Kidney (tissue), 14 donors: ENCODE measurements around the gene KCNC3. TPM values are rescaled to one million over a fixed set of nuclear protein-coding genes. Genes with fewer than 3 reads are reported as not detected.

Experiments
- DNase-seq, 5 donors: peaks; one replicate each; pipeline ENCODE4 v3.0.0-alpha.2; 2013 to 2020
- FAIRE-seq: peaks from 2 replicates; lab custom pipeline; 2012; peaks lifted over from hg19 to GRCh38; lab: Jason Lieb, UNC
- H3K27ac ChIP-seq, 2 donors: one replicate each; pipeline ENCODE4 v1.7.0; 2013; ENCODE audit warnings: low read depth in 2 of 2, low read length in 2 of 2, inconsistent platforms in 1 of 2
- H3K27me3 ChIP-seq: one replicate; pipeline ENCODE4 v1.7.1; 2013; ENCODE audit warnings: low read length, inconsistent platforms; ENCODE audit not compliant: control insufficient read depth, insufficient read depth
- H3K36me3 ChIP-seq, 3 donors: one replicate each; pipeline versions ENCODE4 v1.7.0 to v1.7.1; 2013; ENCODE audit warnings: low read length in 3 of 3, control low read depth in 1 of 3, inconsistent platforms in 1 of 3; ENCODE audit not compliant: insufficient read depth in 3 of 3, control insufficient read depth in 2 of 3
- H3K4me1 ChIP-seq, 3 donors: one replicate each; pipeline versions ENCODE4 v1.7.0 to v1.7.1; 2013; ENCODE audit warnings: low read length in 3 of 3, inconsistent platforms in 1 of 3, low read depth in 1 of 3; ENCODE audit not compliant: control insufficient read depth in 2 of 3, insufficient read depth in 2 of 3
- H3K4me3 ChIP-seq, 3 donors: one replicate each; pipeline versions ENCODE4 v1.7.0 to v1.8.1; 2013; ENCODE audit warnings: low read length in 3 of 3, control low read depth in 1 of 3, inconsistent platforms in 1 of 3
- H3K9ac ChIP-seq, 3 donors: one replicate each; pipeline versions ENCODE4 v1.7.0 to v1.7.1; 2013; ENCODE audit warnings: low read length in 3 of 3, control low read depth in 1 of 3, inconsistent platforms in 1 of 3
- H3K9me3 ChIP-seq, 3 donors: one replicate each; pipeline versions ENCODE4 v1.7.0 to v1.7.1; 2013; ENCODE audit warnings: low read length in 3 of 3, control low read depth in 1 of 3, inconsistent platforms in 1 of 3; ENCODE audit not compliant: control insufficient read depth in 2 of 3, insufficient read depth in 1 of 3
- intact Hi-C: fragments of 100-400 bp; cut with DNase I; formaldehyde crosslinking; loops from one replicate; pipeline ENCODE4 v1.11.1; 2022
- polyA plus RNA-seq: library from polyadenylated mRNA; stranded (reverse); fragments of 350-450 nt; fragmentation: Illumina TruSeq; extraction: RNeasy Lipid Tissue Mini Kit (QIAGEN cat#74804); gene quantifications from one replicate; pipeline ENCODE4 v1.2.3, GENCODE V29; 2014; ENCODE audit warnings: low read depth, low replicate concordance; ENCODE audit not compliant: insufficient read depth
- total RNA-seq: library from RNA; stranded (reverse); fragmentation: NEBNext Ultra II Directional; extraction: Animal tissue kit (Norgen Biotek cat#: 25700); gene quantifications from one replicate; pipeline ENCODE4 v1.2.1, GENCODE V29; 2021
- TF ChIP-seq, protein P1 (sequence below): IDR thresholded peaks from 3 replicates; pipeline ENCODE4 v1.5.1; 2012; ENCODE audit warnings: mild to moderate bottlenecking, moderate library complexity, borderline replicate concordance; ENCODE audit not compliant: insufficient read depth; ENCODE audit errors: extremely low read depth
- donor health status: control.
- donor health status: control.
- donor health status: control.
- donor health status: control.
- donor health status: control.
- donor health status: DM: yes; HTN: yes; CAD: no.
- donor health status: Normal renal cell carcinoma (clear cell type).

Gene KCNC3
- total and polyA plus RNA-seq, 2 donors from 2014 or later, result 9.1 to 31.0 TPM

DNA sequence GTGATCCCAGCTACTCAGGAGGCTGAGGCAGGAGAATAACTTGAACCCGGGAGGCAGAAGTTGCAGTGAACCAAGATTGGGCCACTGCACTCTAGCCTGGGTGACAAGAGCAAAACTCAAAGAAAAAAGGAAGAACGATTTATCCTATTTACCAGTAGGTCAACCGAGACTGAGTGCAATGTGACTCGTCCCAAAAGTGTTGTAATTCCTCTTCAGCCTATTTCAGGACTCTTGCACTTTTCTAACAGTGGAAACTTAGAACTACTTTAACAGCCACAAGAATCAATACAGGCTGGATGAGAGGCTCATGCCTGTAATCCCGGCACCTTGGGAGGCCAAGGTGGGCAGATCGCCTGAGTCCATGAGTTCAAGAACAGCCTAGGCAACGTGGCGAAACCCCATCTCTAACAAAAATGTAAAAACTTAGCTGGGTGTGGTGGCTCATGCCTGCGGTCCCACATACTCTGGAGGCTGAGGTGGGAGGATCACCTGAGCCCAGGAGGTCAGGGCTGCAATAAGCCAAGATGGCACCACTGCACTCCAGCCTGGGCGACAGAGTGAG is 42.8 kb upstream of the KCNC3 start:
- no peaks in the 10 kb centered on the region for H3K4me1 ChIP-seq
- no peaks in the 10 kb centered on the region for H3K27me3 ChIP-seq
- TF ChIP-seq, protein P1, sequence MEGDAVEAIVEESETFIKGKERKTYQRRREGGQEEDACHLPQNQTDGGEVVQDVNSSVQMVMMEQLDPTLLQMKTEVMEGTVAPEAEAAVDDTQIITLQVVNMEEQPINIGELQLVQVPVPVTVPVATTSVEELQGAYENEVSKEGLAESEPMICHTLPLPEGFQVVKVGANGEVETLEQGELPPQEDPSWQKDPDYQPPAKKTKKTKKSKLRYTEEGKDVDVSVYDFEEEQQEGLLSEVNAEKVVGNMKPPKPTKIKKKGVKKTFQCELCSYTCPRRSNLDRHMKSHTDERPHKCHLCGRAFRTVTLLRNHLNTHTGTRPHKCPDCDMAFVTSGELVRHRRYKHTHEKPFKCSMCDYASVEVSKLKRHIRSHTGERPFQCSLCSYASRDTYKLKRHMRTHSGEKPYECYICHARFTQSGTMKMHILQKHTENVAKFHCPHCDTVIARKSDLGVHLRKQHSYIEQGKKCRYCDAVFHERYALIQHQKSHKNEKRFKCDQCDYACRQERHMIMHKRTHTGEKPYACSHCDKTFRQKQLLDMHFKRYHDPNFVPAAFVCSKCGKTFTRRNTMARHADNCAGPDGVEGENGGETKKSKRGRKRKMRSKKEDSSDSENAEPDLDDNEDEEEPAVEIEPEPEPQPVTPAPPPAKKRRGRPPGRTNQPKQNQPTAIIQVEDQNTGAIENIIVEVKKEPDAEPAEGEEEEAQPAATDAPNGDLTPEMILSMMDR, result no peak
- DNase-seq (peak in 1 of 5 donors; percentile 23), FAIRE-seq (no peak)
- no peaks in the 10 kb centered on the region for H3K36me3 ChIP-seq
- H3K9me3 ChIP-seq, result no peaks in the 10 kb centered on the region
- H3K4me3 ChIP-seq, result no peak overlapping the region
- intact Hi-C loops, result no loop called here
- H3K27ac ChIP-seq, result no peak overlapping the region
- H3K9ac ChIP-seq, result no peak overlapping the region

DNA sequence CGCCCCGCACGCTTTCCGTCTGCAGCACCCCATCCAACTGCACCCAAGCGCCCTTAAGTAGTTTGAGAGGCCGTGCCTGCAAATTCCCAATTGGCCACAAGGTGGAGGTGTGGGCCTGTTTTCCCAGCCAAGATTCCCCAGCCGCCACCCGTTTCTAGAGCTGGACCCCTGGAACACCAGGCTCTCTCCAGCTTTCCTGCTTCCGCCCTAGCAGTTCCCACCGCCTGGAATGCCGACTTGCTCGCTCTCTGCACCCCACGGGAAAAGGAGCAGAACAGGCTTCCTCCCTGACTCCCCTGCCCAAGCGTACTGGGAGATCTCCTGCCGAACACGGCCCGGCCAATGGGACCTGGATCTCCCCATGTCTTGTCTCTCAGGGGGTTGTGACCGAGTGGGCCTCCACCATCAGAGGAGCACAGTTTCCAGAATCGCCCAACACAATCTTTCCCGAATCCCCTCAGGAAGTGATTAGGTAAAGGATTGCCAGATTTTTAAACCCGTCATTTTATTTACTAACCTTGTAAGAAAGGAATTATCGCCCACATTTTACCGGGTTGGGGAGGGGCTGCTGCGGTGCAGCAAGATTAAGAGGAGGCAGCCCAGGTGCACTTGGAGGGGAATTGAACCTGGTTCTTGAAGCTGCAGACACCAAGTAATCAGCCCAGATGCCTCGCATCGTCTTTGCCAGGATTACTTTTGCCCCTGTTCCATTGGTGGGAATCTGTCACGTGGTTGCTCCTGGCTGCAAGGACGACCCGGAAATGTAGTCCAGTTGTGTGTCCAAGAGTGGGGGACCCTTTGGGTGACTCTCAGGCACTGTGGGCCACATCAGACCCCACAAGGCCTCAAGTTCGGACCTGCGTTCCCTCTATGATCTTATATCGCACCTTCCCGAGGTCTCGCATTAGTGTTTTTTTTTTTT is 39.7 kb upstream of the KCNC3 start:
- DNase-seq (peak; percentile 89 to 95 (median 92)), FAIRE-seq (no peak)
- no peaks in the 10 kb centered on the region for H3K4me1 ChIP-seq
- H3K9ac ChIP-seq, result peak overlapping the region; percentile 42 to 99 (median 84)
- TF ChIP-seq, protein P1, result peak; percentile 83
- no peaks in the 10 kb centered on the region for H3K36me3 ChIP-seq
- peak overlapping the region; percentile 60 to 76 for H3K27ac ChIP-seq
- H3K4me3 ChIP-seq, result peak overlapping the region; percentile 68 to 100 (median 72)
- H3K9me3 ChIP-seq, result no peaks in the 10 kb centered on the region
- H3K27me3 ChIP-seq, result no peaks in the 10 kb centered on the region
- intact Hi-C loops, result loop anchor here (10.0 kb wide), 1 partner anchor 96 kb away; no protein-coding TSS in a partner anchor

DNA sequence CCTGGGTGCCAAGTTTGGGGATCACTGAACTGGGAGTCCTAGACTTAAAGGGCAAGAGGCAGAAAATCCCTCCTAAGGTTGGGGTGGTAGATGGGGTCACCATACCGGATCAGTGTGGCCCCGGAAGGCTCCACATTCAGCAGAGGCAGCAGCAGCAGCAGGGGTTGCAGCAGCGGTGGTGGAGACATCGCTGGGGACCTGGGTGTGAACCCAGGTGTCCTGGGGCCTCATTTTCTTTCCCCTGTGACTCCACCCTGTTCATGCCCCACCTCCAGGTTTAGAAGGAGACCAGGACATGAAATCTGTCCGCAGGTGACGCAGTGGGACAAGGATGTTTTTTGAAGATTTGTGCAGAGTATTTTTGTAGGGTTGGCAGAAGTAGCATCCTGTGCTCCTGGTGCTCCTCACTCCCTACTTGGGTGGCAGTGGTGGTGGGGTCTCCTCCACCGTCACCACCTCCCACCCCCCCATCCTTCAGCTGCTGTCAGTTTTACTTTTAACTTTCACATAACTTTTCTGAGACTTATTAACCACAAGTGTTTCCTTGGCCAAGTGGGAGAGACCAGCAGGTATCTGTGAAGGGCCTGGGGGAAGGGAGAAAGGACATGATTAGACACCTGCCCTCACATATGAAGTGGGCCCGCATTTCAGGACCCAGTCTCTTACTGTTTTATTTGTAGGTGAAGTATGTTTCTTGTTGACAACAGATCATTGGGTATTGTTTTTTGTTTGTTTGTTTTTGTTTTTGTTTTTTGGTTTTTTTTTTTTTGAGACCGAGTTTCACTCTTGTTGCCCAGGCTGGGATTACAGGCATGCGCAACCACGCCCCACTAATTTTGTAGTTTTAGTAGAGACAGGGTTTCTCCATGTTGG is 36.5 kb upstream of the KCNC3 start, which contains the start of gene NAPSA:
TSS of gene NAPSA (minus strand) at position 206 of the 873 bp plus-strand sequence. CDS start at position 188, 18 bp downstream.
- Histone ChIP-seq H3K9ac (no peak within 1 kb of the TSS), H3K9me3 (no peaks in the 10 kb centered on the region), H3K36me3 (no peaks in the 10 kb centered on the region), H3K27ac (peak within 1 kb of the TSS; percentile 14 to 45), H3K4me1 (no peaks in the 10 kb centered on the region), H3K4me3 (peak within 1 kb of the TSS in 2 of 3 donors; percentile 43 to 56), H3K27me3 (no peaks in the 10 kb centered on the region)
- FAIRE-seq (no peak), DNase-seq (peak in 3 of 5 donors; percentile 42 to 66 (median 65))
- intact Hi-C loops, result loop anchor here (10.0 kb wide), 1 partner anchor 99 kb away; no protein-coding TSS in a partner anchor
- TF ChIP-seq, protein P1, result no peak
